Measurements from ENCODE around the gene ARHGEF12.

Gene ARHGEF12

GRCh38 chr11:120372296-120372695 is 36.1 kb downstream of the ARHGEF12 start:
- Histone ChIP-seq H2AFZ (ENCODE audit: low read depth, low read length) (no peak overlapping the region), H3K79me2 (ENCODE audit: low read length) (0 out of 2 replicates have a peak, but pooled peaks cover 4% of the 10 kb centered on the region), H4K20me1 (ENCODE audit: insufficient read depth, low read length) (no peaks in the 10 kb centered on the region), H3K9me3 (ENCODE audit: insufficient read depth, low read length) (no peaks in the 10 kb centered on the region), H3K4me2 (ENCODE audit: low read length) (no peak overlapping the region), H3K4me1 (ENCODE audit: low read length) (no peaks in the 10 kb centered on the region), H3K4me3 (ENCODE audit: low read length) (no peak overlapping the region), H3K27ac (ENCODE audit: low read length) (no peak overlapping the region), H3K9ac (ENCODE audit: low read length) (no peak overlapping the region), H3K27me3 (ENCODE audit: low read depth, low read length) (no peaks in the 10 kb centered on the region), H3K36me3 (replicated peaks; ENCODE audit: low read depth, low read length) (no peaks in the 10 kb centered on the region)
- TF ChIP-seq CTCF (IDR thresholded peaks at IDR 0.05; ENCODE audit: low read depth, low read length), result no peak
- no peak for TF ChIP-seq EZH2phosphoT487 (IDR thresholded peaks at IDR 0.05; ENCODE audit: low read depth)

- no peaks in the 10 kb centered on the region for H3K9me3 ChIP-seq (ENCODE audit: insufficient read depth, low read length)
- H3K27me3 ChIP-seq (ENCODE audit: low read depth, low read length), result no peaks in the 10 kb centered on the region
- no peak for TF ChIP-seq CTCF (IDR thresholded peaks at IDR 0.05; ENCODE audit: low read depth, low read length)
- TF ChIP-seq EZH2phosphoT487 (IDR thresholded peaks at IDR 0.05; ENCODE audit: low read depth), result no peak
- H3K79me2 ChIP-seq (ENCODE audit: low read length), result peaks cover 1% of the 10 kb centered on the region; the same call in 1 of the 2 replicates
- H3K4me2 ChIP-seq (ENCODE audit: low read length), result no peak overlapping the region
- peaks cover 7% of the 10 kb centered on the region; the same call in 1 of the 2 replicates for H3K4me1 ChIP-seq (ENCODE audit: low read length)
- no peak overlapping the region for H3K27ac ChIP-seq (ENCODE audit: low read length)
- no peak overlapping the region for H2AFZ ChIP-seq (ENCODE audit: low read depth, low read length)
- H3K4me3 ChIP-seq (ENCODE audit: low read length), result no peak overlapping the region
- no peaks in the 10 kb centered on the region for H3K36me3 ChIP-seq (replicated peaks; ENCODE audit: low read depth, low read length)
- 0 out of 2 replicates have a peak, but pooled peaks cover under 1% of the 10 kb centered on the region for H4K20me1 ChIP-seq (ENCODE audit: insufficient read depth, low read length)
- no peak overlapping the region for H3K9ac ChIP-seq (ENCODE audit: low read length)
Measured at GRCh38 chr11:120375076-120375475, 38.9 kb downstream of the ARHGEF12 start.

- H3K9me3 ChIP-seq (ENCODE audit: insufficient read depth, low read length), result no peaks in the 10 kb centered on the region
- H3K79me2 ChIP-seq (ENCODE audit: low read length), result peaks cover 15% of the 10 kb centered on the region
- peaks cover 14% of the 10 kb centered on the region; the same call in 1 of the 2 replicates for H4K20me1 ChIP-seq (ENCODE audit: insufficient read depth, low read length)
- no peak for TF ChIP-seq EZH2phosphoT487 (IDR thresholded peaks at IDR 0.05; ENCODE audit: low read depth)
- no peak for TF ChIP-seq CTCF (IDR thresholded peaks at IDR 0.05; ENCODE audit: low read depth, low read length)
- H3K27ac ChIP-seq (ENCODE audit: low read length), result no peak overlapping the region
- peaks cover 7% of the 10 kb centered on the region; the same call in 1 of the 2 replicates for H3K4me1 ChIP-seq (ENCODE audit: low read length)
- H3K27me3 ChIP-seq (ENCODE audit: low read depth, low read length), result no peaks in the 10 kb centered on the region
- H3K4me3 ChIP-seq (ENCODE audit: low read length), result no peak overlapping the region
- no peak overlapping the region for H3K9ac ChIP-seq (ENCODE audit: low read length)
- no peaks in the 10 kb centered on the region for H3K36me3 ChIP-seq (replicated peaks; ENCODE audit: low read depth, low read length)
- no peak overlapping the region for H3K4me2 ChIP-seq (ENCODE audit: low read length)
- H2AFZ ChIP-seq (ENCODE audit: low read depth, low read length), result no peak overlapping the region
Measured at GRCh38 chr11:120376547-120377182, 40.5 kb downstream of the ARHGEF12 start.

- H3K9ac ChIP-seq (ENCODE audit: low read length), result no peak overlapping the region
- no peak overlapping the region for H3K27ac ChIP-seq (ENCODE audit: low read length)
- no peaks in the 10 kb centered on the region for H3K9me3 ChIP-seq (ENCODE audit: insufficient read depth, low read length)
- peaks cover 7% of the 10 kb centered on the region; the same call in 1 of the 2 replicates for H3K4me1 ChIP-seq (ENCODE audit: low read length)
- no peak overlapping the region for H2AFZ ChIP-seq (ENCODE audit: low read depth, low read length)
- H3K36me3 ChIP-seq (replicated peaks; ENCODE audit: low read depth, low read length), result no peaks in the 10 kb centered on the region
- no peaks in the 10 kb centered on the region for H3K27me3 ChIP-seq (ENCODE audit: low read depth, low read length)
- peaks cover 18% of the 10 kb centered on the region; the same call in 1 of the 2 replicates for H4K20me1 ChIP-seq (ENCODE audit: insufficient read depth, low read length)
- peaks cover 21% of the 10 kb centered on the region for H3K79me2 ChIP-seq (ENCODE audit: low read length)
- TF ChIP-seq EZH2phosphoT487 (IDR thresholded peaks at IDR 0.05; ENCODE audit: low read depth), result no peak
- TF ChIP-seq CTCF (IDR thresholded peaks at IDR 0.05; ENCODE audit: low read depth, low read length), result no peak
- H3K4me3 ChIP-seq (ENCODE audit: low read length), result no peak overlapping the region
- H3K4me2 ChIP-seq (ENCODE audit: low read length), result no peak overlapping the region
Measured at GRCh38 chr11:120378474-120378873, 42.3 kb downstream of the ARHGEF12 start.

Data from OCI-LY3 (cell line).